ENCODE data around the gene ADCY4.

The ADCY4 gene

DNA sequence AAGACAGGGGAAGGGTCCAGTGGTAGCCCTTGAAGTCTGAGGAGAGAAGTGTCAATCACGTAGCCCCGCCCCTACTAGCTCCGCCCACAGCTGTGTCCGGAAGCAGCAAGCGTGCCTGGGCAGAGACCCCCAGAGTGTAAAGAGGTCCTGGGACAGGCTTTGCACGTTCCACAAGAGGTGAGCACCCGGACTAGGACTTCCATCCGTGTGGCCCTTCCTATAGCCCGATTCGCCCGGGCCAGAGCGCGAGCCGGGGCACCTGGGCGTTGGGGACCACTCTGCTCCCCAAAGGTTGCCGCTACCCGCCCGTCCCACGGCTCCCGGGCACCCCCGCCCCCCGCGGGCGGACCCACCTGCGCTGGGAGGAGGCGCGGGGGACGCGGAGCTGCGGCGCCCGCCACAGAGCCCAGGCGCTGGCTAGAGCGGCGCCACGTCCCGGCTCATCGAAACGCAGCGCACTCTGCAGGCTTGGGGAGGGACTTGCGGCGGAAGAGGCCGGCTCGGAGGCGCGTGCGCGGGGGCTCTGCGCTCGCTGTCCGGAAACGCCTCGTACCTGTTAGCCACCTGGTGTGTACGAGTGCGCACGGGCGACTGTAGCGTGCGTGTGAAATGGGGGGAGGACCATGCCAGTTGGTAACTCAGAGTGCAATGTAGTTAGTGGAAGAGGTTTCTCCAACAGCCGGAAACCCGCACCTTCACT, 63.6 kb downstream of the ADCY4 start, which contains the start of gene RABGGTA:
TSS of gene RABGGTA (minus strand) at position 464 of the 700 bp plus-strand sequence. CDS start 482 bp downstream, outside the sequence.
- peak; percentile 96 for DNase-seq

DNA sequence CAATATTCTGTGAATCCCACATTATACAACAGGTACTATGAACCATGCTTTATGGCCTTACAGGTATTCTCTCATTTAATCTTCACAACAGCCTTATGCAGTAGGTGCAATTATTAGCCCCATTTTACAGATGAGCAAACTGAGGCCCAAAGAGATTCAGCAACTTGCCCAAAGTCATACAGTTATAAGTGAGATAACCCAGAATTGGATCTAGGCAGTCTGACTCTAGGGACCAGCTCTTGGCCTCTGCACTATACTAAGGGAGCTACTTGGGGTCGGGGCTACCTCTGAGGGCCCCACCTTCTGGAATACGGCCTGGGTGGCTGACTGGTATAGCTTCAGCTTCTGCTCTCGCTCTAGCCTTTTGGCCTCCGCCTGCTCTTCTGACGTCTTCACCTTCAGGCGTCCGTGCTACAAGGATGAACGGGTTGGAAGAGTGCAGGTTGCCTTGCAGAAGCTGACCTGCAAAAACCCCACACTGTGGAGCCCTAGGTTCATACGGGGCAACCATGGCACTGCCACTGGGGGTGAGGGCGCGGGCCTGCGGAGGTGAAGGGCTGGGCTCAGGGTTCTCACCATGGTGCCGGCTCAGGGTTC, 64.2 kb downstream of the ADCY4 start:
- peak; percentile 63 for DNase-seq

DNA sequence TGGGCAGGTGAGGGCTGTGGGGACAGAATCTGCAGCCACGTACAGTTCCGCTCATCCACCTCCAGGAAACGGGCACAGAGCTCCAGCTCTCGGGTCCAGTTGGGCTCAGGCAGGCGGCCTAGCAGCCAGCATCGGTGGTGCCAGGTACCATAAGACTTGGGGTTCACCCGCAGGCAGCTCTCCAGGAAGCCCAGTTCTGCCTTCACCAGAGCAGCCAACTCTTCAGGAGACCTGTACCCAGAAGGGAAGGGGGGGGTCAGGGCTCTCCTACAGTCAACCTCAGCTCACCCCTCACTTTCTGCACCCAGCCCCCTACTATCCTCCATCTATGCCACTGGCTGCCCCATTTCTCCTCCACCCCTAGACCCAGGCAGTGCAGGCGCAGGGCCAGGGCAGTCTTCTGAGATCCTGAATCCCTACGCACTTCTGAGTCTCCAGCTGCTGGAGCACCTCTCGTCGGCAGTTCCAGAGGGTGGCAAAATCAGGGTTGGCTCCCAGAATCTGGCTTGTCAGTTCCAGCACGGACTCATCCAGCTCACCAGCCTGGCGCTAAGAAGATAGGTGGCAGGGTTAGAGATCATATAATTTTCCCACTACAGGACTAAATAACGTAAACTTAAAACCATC, 64.8 kb downstream of the ADCY4 start:
- no peak for DNase-seq

DNA sequence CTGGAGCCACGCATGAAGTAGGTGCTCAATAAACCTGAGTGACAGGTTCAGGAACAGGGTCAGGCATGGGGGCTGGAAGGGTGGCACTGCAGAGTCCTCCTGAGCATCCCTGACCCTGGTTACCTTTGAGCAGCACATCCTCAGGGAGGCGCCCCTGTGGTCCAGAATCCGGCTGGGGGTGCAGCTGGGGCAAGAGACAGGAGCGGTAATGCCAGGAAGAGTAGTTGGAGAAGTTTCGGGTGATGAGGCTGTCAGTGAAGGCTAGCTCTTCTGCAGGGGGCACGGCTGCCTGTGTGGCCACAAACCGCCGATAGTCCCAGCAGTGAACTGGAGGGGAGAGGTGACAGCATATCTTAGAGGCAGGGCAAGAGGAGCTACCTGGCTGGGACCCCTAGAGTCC, 65.5 kb downstream of the ADCY4 start:
- DNase-seq: no peak
